ENCODE data around the gene CREB3L2. TPM values are rescaled to one million over a fixed set of nuclear protein-coding genes. Genes with fewer than 3 reads are reported as not detected.

The CREB3L2 gene
- total RNA-seq, 1 donor from 2014 or later = 28.2 TPM

DNA sequence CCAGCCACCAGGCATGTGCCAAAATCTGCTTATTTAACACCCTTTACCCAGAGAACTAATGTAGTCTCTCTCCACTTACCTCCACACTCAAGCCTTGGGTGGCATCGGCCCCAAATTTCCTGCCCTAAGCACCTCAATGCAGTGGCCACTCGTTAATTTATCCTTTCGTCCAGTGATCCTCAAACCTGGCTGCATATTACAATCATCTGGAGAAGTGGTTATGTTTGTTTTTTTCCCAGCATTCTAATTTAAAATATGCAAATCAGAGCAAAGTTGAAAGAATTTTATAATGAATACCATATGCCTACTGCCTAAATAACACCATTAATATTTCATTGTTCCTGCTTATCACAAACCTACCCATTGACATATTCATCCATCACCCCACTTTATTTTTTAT lies 25.7 kb downstream of the CREB3L2 start:
- DNase-seq (ENCODE audit: low read depth) = no peak
- no peaks in the 10 kb centered on the region for H3K27me3 ChIP-seq (ENCODE audit: control insufficient read depth, insufficient read depth, low read length)
- H3K36me3 ChIP-seq (ENCODE audit: control insufficient read depth, insufficient read depth, low read length) = no peaks in the 10 kb centered on the region
- H3K4me3 ChIP-seq (ENCODE audit: low read depth, low read length) = no peak overlapping the region
- TF ChIP-seq CTCF (IDR thresholded peaks at IDR 0.05; ENCODE audit: insufficient read depth, low read length, poor library complexity, severe bottlenecking) = no peak

DNA sequence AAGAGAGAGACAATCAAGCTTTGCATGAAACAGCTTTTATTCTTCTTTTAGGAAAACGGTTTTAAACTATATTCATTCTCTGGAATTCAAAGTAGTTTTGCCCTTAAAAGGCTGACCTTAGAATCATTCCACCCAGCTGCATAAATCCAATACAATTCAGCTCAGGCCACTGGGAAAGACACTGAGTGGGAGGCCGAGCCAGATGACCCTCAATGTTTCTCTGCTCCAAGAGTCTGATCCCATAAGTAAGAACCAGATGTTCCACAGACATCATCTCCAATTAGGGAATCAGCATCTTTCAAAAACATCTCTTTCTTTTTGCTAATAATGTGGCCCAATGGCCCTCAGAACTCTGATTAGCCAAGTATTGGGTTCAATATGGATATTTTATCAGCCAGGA lies 26.1 kb downstream of the CREB3L2 start:
- DNase-seq (ENCODE audit: low read depth) = no peak
- Histone ChIP-seq H3K27me3 (ENCODE audit: control insufficient read depth, insufficient read depth, low read length) (no peaks in the 10 kb centered on the region), H3K36me3 (ENCODE audit: control insufficient read depth, insufficient read depth, low read length) (no peaks in the 10 kb centered on the region), H3K4me3 (ENCODE audit: low read depth, low read length) (no peak overlapping the region)
- no peak for TF ChIP-seq CTCF (IDR thresholded peaks at IDR 0.05; ENCODE audit: insufficient read depth, low read length, poor library complexity, severe bottlenecking)

- Histone ChIP-seq H3K4me3 (ENCODE audit: low read depth, low read length) (no peak overlapping the region), H3K36me3 (ENCODE audit: control insufficient read depth, insufficient read depth, low read length) (no peaks in the 10 kb centered on the region), H3K27me3 (ENCODE audit: control insufficient read depth, insufficient read depth, low read length) (no peaks in the 10 kb centered on the region)
- TF ChIP-seq CTCF (IDR thresholded peaks at IDR 0.05; ENCODE audit: insufficient read depth, low read length, poor library complexity, severe bottlenecking) = no peak
- no peak for DNase-seq (ENCODE audit: low read depth)
Measured at GRCh38 chr7:137975221-137975620, 26.7 kb downstream of the CREB3L2 start.

- DNase-seq (ENCODE audit: low read depth) = no peak
- H3K4me3 ChIP-seq (ENCODE audit: low read depth, low read length) = no peak overlapping the region
- TF ChIP-seq CTCF (IDR thresholded peaks at IDR 0.05; ENCODE audit: insufficient read depth, low read length, poor library complexity, severe bottlenecking) = no peak
- no peaks in the 10 kb centered on the region for H3K36me3 ChIP-seq (ENCODE audit: control insufficient read depth, insufficient read depth, low read length)
- H3K27me3 ChIP-seq (ENCODE audit: control insufficient read depth, insufficient read depth, low read length) = no peaks in the 10 kb centered on the region
Measured at GRCh38 chr7:137974766-137975165, 27.1 kb downstream of the CREB3L2 start.

DNA sequence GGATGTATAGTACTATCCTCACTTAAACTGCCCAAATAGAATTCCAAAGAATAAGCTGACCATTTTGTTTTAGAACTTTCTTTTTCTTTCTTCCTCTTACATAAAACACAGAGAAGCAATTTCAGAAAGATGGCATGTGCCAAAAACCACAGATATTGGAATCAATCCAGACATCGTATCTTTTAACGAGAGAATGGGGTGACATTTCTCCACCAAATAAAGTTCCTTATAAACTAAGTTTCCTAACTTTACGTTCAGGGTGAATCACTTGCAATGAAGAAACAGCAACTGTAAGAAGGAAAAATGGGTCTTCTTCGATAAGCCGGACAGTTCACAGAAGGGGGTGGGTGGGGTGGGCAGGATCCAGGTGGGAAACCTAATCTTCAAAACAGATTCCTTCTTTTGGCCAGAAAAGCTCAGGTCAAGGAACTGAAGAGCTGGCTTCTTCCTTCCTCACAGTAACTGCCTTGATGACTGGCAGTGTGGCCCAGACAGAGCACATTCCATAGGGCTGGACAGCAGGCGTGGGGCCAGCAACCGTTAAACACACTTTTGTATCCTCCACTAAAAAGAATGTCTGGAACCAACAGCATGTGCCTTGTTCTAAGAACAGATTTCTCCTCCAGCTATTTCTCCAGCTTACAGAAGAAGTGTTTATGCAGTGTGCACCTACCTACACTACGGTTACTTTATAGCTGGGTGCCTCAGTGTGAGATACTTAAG lies 31.5 kb downstream of the CREB3L2 start:
- TF ChIP-seq CTCF (IDR thresholded peaks at IDR 0.05; ENCODE audit: insufficient read depth, low read length, poor library complexity, severe bottlenecking) = no peak
- Histone ChIP-seq H3K36me3 (ENCODE audit: control insufficient read depth, insufficient read depth, low read length) (no peaks in the 10 kb centered on the region), H3K27me3 (ENCODE audit: control insufficient read depth, insufficient read depth, low read length) (no peaks in the 10 kb centered on the region), H3K4me3 (ENCODE audit: low read depth, low read length) (no peak overlapping the region)
- no peak for DNase-seq (ENCODE audit: low read depth)

GRCh38 chr7:137969828-137970227 lies 32.1 kb downstream of the CREB3L2 start:
- Histone ChIP-seq H3K27me3 (ENCODE audit: control insufficient read depth, insufficient read depth, low read length) (no peaks in the 10 kb centered on the region), H3K36me3 (ENCODE audit: control insufficient read depth, insufficient read depth, low read length) (no peaks in the 10 kb centered on the region), H3K4me3 (ENCODE audit: low read depth, low read length) (no peak overlapping the region)
- TF ChIP-seq CTCF (IDR thresholded peaks at IDR 0.05; ENCODE audit: insufficient read depth, low read length, poor library complexity, severe bottlenecking) = no peak
- DNase-seq (ENCODE audit: low read depth) = no peak
